ENCODE measurements around the gene WNK2.

WNK2 gene

GRCh38 chr9:93211654-93212001 lies 27.7 kb downstream of the WNK2 start:
- no peak for DNase-seq (ENCODE audit: low read depth)
- TF ChIP-seq CTCF (conservative IDR thresholded peaks at IDR 0.05; ENCODE audit: control insufficient read depth, insufficient read depth, low read depth, low read length): no peak
- no peak overlapping the region for H3K4me3 ChIP-seq (ENCODE audit: control insufficient read depth, low read depth, low read length)

GRCh38 chr9:93212409-93212808 lies 28.5 kb downstream of the WNK2 start:
- H3K4me3 ChIP-seq (ENCODE audit: control insufficient read depth, low read depth, low read length): no peak overlapping the region
- TF ChIP-seq CTCF (conservative IDR thresholded peaks at IDR 0.05; ENCODE audit: control insufficient read depth, insufficient read depth, low read depth, low read length): no peak
- DNase-seq (ENCODE audit: low read depth): no peak

- DNase-seq (ENCODE audit: low read depth): no peak
- TF ChIP-seq CTCF (conservative IDR thresholded peaks at IDR 0.05; ENCODE audit: control insufficient read depth, insufficient read depth, low read depth, low read length): no peak
- no peak overlapping the region for H3K4me3 ChIP-seq (ENCODE audit: control insufficient read depth, low read depth, low read length)
Measured at GRCh38 chr9:93216073-93216365, 32.1 kb downstream of the WNK2 start.

GRCh38 chr9:93217706-93218105 lies 33.8 kb downstream of the WNK2 start:
- no peak overlapping the region for H3K4me3 ChIP-seq (ENCODE audit: control insufficient read depth, low read depth, low read length)
- TF ChIP-seq CTCF (conservative IDR thresholded peaks at IDR 0.05; ENCODE audit: control insufficient read depth, insufficient read depth, low read depth, low read length): no peak
- DNase-seq (ENCODE audit: low read depth): no peak

- no peak overlapping the region for H3K4me3 ChIP-seq (ENCODE audit: control insufficient read depth, low read depth, low read length)
- no peak for DNase-seq (ENCODE audit: low read depth)
- no peak for TF ChIP-seq CTCF (conservative IDR thresholded peaks at IDR 0.05; ENCODE audit: control insufficient read depth, insufficient read depth, low read depth, low read length)
Measured at GRCh38 chr9:93218161-93218560, 34.2 kb downstream of the WNK2 start.

- no peak for TF ChIP-seq CTCF (conservative IDR thresholded peaks at IDR 0.05; ENCODE audit: control insufficient read depth, insufficient read depth, low read depth, low read length)
- H3K4me3 ChIP-seq (ENCODE audit: control insufficient read depth, low read depth, low read length): no peak overlapping the region
- DNase-seq (ENCODE audit: low read depth): no peak
Measured at GRCh38 chr9:93218671-93219420, 34.9 kb downstream of the WNK2 start.

GRCh38 chr9:93219692-93220091 lies 35.8 kb downstream of the WNK2 start:
- DNase-seq (ENCODE audit: low read depth): no peak
- no peak for TF ChIP-seq CTCF (conservative IDR thresholded peaks at IDR 0.05; ENCODE audit: control insufficient read depth, insufficient read depth, low read depth, low read length)
- H3K4me3 ChIP-seq (ENCODE audit: control insufficient read depth, low read depth, low read length): no peak overlapping the region
